ENCODE results near the gene HM13.
"Not testable (repeated sequence)": the region's sequence is repeated elsewhere in the genome, so short reads cannot be mapped to it uniquely, and the experiment has no call there.

The HM13 gene, protein sequence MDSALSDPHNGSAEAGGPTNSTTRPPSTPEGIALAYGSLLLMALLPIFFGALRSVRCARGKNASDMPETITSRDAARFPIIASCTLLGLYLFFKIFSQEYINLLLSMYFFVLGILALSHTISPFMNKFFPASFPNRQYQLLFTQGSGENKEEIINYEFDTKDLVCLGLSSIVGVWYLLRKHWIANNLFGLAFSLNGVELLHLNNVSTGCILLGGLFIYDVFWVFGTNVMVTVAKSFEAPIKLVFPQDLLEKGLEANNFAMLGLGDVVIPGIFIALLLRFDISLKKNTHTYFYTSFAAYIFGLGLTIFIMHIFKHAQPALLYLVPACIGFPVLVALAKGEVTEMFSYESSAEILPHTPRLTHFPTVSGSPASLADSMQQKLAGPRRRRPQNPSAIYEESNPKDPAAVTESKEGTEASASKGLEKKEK

DNA sequence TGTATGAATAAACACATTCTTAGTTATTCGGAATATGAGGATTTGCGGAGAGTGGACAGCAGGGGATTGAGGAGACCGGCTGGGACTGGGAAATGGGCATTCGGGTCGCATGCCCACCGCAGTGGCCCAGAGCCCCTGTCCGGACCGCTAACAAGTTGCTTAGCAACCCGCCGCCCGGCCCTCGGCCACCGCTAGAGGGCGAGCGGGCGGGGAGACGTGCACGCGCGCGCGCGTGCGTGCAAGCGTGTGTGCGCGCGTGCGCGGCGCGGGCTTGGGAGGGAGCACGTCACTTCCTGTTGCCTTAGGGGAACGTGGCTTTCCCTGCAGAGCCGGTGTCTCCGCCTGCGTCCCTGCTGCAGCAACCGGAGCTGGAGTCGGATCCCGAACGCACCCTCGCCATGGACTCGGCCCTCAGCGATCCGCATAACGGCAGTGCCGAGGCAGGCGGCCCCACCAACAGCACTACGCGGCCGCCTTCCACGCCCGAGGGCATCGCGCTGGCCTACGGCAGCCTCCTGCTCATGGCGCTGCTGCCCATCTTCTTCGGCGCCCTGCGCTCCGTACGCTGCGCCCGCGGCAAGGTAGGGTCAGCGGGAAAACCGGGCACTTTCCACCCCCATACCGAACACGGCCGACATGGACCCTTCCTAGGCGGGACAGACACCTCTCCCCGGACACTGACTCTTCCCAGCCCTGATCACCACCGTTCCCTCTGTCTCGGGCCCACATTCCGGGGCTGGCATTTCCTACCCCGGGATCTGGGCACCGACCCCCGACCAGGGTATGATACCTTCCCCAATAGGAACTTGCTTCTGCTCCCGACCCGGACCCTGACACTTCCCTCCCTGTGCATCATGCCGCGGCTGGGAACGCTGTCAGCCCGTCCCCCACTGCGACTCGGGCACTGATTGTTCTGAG, at the start of gene HM13:
Gene HM13, plus strand, starts transcription at position 289 of the 918 bp plus-strand sequence. Its CDS starts 110 bp downstream, at position 399.
- peak; percentile 83 for DNase-seq (ENCODE audit: low read depth)

DNA sequence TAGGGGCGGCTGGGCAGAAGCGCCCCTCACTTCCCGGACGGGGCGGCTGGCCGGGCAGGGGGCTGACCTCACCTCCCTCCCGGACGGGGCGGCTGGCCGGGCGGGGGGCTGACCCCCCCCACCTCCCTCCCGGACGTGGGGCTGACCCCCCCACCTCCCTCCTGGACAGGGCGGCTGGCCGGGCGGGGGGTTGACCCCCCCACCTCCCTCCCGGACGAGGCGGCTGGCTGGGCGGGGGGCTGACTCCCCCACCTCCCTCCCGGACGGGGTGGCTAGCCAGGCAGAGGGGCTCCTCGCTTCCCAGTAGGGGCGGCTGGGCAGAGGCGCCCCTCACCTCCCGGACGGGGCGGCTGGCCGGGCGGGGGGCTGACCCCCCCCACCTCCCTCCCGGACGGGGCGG, 43.3 kb upstream of the HM13 start:
- DNase-seq (ENCODE audit: low read depth) = not testable (repeated sequence)

DNA sequence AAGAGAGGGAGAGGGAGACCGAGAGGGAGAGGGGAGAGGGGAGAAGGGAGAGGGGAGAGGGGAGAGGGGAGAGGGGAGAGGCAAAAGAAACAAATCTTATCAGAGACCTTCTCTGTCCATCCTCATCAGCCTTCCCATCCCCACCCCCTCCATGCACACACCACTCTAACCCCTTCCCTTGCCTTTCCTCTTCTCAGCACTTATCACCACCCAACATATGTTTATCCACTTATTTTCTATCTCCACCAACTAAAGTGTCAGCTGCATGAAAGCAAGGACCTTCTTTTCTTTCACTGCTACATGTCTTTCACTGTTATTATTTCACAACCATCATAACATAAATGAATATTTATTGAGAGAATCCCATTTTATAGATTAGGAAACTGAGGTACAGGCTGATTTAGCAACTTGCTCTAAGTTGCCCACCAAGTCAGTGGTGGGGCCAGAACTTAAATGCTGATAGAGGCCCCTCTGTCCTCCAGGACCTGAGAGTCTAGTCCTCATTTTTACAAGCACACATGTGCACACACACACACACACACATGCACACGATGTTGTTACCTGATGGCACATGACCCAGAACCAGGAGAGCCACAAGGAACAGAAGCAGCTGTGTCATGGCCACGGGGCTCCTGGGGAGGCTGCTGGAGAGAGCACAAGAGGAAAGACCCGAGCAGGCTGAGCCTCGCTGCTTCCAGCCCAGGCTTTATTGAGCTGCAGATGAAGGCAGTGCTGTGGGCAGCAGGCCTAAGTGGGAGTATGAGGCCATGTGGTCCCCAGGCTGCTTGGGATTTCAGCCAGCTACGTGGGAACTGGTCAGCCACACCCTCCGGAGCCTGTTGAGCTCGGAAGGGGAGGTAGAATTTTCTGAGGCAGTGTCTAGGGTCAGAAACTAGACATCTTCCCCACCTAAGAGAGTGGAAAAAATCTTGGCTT, 41.6 kb upstream of the HM13 start:
- no peak for DNase-seq (ENCODE audit: low read depth)

DNA sequence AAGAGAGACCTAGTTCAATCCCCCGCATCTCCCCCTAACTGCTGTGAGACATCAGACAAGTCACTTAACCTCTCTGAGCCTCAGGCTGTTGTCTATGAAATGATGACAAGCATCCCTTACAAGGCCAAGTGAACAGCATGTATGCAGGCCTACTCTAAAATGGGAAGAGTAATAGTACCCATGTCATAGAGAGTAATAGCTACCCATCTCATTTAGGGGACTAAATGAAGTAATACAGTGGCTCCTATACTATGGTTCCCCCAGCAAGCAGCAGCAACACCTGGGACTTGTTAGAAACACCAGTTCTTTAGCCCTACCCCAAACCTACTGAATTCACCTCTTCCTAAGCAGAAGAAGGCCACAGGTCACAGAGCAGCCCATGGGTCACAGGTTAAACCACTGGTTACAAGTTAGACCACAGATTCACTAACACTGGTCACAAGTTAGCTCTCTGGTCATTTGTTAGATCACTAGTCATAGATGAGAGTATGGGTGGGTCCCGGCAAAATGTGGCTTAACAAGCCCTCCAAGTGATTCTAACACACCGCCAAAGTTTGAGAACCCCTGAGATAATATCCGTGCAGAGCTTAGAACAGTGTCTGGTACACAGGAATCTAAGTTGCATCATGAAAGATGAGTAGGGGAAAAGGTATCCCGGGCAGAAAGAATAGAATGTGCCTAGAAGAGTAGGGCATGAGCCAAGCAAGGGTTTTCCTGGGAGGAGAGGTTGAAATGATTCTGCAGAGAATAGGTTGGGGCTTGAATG, 40.7 kb upstream of the HM13 start:
- no peak for DNase-seq (ENCODE audit: low read depth)

DNA sequence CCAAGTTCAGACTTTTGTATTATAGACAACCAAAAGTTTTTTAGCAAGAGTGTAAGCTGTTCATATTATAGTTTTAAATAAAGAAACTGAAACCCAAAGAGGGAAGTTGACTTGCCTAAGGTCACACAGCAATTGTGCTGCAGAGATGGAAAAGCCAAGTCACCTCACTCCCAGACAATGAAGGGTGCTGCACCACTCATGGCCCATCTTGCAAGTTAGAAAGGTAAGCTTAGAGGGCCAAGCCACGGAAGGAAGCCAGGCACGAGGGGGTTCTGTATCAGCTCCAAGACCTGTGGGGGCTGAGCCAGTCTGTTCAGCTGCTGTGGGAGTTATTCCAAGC, 40.2 kb upstream of the HM13 start:
- DNase-seq (ENCODE audit: low read depth) = no peak

DNA sequence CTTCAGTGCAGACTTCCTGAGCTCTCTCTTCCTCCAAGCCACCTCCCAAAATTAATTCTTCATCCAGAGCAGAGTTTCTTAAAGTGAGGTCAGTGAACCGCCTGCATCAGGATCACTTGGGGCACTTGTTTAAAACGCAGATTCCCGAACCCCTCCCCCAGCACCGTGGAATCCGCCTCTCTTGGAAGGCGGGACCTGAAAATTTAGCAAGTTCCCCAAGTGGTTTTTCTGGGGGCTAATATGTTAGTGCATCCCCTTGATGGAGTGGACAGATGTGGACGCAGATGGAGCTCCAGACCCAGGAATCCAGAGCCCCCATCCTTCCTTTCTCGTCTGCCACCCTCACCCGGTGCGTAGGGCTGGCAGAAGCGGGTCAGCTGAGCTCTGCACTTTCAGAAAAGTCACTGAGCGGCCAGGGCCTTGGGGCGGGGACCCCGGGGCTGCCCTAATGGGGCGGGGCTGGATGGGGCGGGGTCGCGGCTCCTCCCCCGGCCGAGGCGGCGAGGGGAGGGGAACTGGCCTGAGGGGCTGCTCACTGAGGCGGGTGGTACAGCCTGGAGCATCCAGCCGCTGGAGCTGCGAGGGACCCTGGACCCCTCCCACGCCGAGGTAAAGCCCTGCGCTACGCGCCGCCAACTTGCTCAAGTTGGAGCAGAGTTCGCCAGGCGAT, 39.3 kb upstream of the HM13 start, which contains the start of the genes DEFB124 and REM1:
Gene DEFB124, minus strand, starts transcription at position 370 of the 670 bp plus-strand sequence. CDS start 2,114 bp downstream, outside the sequence.
Gene REM1, plus strand, starts transcription at position 531 of the 670 bp plus-strand sequence. CDS start 1,158 bp downstream, outside the sequence.
- DNase-seq (ENCODE audit: low read depth) = no peak

DNA sequence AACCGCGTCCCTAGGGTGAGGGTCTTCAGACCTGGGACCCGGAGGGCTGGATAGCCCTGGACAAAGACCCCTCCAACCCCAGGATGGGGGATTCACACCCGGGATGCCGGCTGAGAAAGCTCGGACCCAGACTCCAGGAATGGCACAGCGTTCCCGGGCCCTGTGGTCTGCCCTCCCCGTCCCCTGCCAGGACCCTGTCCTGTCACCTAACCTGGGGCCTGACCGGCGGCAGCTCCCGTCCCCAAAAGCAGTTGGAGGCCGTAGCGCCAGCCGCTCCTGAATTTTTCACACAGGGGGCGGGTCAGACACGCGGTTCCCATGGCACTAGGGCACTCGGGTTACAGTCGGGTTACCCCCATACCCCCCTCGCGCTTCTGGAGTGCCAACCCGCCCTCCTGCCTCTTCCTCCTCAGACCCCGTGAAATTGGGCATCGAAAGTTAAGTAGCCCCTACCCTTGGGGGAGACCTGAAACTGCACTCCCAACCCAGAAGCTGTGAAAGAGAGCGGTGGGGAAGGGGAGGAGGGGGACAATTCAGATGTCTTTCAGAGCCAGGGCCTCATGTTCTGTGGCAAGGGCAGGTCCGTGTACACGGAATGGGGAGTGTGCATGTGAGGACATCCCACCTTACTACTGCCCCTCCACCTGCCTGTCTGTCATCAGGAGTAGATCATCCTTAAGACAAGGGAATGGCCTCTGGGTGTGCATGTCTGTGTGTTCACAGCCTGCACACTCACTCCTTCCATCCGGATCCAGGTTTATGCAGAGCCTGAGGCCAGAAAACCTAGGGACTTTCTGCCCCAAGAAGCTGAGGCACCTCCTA, 38.6 kb upstream of the HM13 start:
- DNase-seq (ENCODE audit: low read depth) = no peak

DNA sequence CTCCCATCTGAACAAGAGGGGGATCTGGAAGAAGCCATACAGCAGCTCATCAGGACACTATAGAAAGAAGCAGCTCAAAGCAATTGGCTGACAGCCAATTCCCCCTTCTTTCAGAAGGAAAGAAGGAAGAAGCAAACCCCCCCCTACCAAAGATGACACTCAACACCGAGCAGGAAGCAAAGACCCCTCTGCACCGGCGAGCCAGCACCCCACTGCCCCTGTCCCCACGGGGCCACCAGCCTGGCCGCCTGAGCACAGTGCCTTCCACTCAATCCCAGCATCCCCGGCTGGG, 38.0 kb upstream of the HM13 start:
- no peak for DNase-seq (ENCODE audit: low read depth)

DNA sequence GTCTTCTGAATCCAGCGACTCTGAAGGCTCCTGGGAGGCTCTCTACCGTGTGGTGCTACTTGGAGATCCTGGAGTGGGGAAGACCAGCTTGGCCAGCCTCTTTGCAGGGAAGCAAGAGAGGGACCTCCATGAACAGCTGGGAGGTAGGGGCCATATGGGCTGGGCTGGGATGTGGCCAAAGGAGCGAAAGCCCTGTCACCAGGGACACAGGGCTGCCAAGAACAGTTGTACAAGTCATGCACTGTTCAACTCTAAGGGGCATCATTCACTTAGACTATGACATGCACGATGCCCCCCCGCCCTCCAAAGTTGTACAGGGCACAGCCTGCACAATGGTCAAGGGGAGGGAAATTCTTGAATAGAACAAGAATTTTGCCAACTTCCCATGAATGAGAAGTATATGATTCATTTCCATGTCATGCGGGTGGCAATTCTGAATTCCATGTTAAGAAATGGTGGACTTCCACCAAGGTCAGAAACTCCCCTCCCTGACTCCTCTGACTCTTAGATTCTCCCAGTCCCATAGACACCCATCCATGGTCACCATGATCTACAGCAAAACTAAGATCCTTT, 37.5 kb upstream of the HM13 start:
- no peak for DNase-seq (ENCODE audit: low read depth)

DNA sequence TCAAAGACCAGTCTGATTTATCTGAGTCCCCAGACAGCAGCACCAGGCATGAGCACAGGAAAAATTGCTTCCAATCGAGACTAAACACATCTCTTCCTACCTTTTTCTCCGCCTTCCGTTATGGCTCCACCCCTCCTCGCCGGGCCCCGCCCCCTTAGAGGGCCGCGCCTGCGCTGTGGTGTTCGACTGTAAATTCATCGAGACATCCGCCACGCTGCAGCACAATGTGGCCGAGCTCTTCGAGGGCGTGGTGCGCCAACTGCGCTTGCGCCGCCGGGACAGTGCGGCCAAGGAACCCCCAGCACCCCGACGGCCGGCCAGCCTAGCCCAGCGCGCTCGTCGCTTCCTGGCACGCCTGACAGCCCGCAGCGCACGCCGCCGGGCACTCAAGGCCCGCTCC, 30.2 kb upstream of the HM13 start:
- no peak for DNase-seq (ENCODE audit: low read depth)

DNA sequence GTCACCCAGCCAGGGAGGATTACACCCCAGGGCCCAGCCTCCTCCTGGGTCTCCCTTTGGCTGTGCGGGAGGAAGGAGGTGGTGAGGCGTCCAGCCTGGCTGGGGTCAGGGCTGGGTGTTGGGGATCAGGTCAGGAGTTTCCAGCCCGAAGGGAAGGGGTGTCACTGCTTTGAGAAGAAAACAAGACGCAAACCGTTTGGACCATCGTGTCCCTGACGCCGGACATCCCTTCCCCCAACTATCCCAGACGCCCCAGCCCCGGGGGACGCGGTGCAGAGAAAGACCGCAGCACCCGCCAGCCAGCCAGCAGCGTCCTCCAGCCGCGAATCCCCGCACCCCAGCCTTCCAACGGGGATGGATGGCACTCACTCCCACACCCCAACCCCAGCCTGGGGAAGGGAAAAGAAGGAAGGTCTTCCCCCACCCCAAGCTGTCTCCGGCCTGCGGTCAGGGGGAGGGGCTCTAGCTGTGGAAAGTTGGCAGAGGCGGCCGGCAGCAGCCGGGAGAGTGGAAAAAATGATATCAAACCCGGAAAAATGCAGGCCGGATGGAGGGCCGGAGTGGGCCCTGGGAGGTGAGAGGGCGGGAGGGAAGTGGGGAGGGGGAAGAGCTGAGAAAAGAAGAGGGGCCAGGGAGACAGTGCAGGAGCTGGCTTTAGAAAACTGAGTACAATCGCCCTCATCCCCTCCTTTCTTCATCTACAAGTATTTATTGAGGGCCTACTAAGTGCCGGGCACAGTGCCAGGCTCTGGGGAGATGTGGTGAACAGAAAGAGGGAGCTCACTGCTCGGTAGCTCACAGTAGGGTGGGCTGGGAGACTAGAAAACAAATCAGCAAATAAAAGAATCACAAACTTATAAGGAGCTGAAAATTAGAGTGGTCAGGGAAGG, 28.5 kb upstream of the HM13 start:
- DNase-seq (ENCODE audit: low read depth) = no peak

DNA sequence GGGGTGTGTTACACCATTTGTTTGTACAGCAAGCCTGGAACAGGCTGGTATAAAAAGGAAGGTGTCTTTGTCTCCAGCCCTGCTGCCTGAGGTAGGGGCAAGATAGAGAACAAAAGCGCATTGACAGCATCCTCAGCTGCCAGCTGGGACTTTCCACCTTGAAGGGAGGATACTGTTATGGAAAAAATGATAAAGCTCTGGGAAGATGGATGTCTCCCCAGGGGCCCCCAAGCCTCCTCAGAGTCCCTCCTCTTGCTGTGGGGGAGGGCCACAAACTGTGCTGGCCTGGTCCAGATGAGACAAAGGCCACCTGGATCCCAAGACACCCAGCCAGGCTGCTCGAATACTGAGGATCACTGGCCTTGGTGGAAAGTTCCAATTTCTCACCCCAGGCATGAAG, 26.1 kb upstream of the HM13 start:
- no peak for DNase-seq (ENCODE audit: low read depth)

DNA sequence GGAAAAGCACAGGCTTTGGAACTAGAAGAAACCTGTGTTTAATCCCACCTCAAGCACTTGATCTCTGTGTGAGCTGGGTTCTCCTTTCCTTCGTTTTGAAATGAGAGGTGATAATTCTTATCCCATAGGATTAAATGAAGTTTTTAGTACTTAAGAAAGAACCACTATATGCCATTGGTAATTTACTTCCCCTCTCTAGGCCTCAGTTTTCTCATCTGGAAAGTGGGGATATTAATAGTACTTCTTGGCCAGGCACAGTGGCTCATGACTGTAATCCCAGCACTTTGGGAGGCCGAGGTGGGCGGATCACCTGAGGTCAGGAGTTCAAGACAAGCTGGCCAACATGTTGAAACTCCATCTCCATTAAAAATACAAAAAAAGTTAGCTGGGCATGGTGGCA, 25.1 kb upstream of the HM13 start:
- no peak for DNase-seq (ENCODE audit: low read depth)

DNA sequence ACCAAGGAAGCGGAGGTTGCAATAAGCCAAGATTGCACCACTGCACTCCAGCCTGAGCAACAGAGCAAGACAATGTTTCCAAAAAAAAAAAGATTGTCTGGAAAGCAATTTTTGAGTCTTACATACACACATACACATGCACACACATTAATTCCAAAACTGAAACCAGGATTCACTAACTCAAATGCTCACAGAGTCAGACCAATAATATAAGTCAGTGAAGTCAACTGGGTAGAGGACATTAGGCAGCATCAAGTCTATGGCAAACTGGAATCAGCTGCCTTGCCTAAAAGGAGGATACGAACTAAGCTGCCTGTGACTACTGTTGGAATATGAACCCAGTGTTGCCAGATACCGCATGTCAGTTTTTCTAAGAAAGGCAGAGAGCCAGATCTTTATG, 23.5 kb upstream of the HM13 start:
- no peak for DNase-seq (ENCODE audit: low read depth)

DNA sequence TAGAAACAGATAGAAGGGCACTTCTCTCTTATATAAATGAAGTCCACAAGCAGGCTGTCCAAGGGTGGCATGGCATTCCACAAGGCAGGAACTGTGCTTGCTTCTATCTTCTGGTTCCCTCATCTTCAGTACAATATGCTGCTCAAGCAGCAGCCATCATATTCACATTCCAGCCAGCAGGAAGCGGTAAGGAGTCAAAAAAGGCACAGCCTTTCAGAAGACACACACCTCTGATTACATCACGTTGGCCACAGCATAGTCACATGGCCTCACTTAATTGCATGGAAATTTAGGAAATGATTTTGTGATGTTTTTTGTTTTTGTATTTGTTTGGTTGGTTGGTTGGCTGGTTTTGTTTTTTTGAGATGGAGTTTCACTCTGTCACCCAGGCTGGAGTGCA, 20.1 kb upstream of the HM13 start:
- DNase-seq (ENCODE audit: low read depth) = no peak

DNA sequence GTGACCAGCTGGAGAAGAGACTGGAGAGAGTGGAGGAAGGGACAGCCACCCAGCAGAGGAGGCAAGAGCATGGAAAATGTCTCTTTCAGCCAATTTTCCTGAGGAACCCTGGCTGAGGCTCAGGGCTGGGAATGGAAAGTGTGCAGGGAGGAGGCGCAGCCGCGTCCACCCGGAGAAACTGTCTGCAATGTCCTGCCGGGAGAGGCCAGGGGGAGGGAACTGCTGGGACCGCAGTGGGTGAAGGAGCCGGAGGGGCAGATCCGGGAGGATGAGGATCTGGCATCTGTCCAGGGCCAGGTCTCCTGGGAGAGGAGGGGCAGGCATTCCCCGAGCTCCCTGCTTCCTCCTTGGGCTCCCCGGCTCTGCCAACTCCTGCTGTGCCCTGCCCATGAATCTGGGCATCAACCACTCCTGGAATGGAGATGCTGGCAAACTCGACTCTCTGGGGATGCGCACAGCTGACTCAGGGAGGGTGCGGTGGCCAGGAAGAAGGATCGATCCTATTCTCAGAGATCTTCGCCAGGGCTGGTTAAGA, 17.4 kb upstream of the HM13 start:
- no peak for DNase-seq (ENCODE audit: low read depth)

DNA sequence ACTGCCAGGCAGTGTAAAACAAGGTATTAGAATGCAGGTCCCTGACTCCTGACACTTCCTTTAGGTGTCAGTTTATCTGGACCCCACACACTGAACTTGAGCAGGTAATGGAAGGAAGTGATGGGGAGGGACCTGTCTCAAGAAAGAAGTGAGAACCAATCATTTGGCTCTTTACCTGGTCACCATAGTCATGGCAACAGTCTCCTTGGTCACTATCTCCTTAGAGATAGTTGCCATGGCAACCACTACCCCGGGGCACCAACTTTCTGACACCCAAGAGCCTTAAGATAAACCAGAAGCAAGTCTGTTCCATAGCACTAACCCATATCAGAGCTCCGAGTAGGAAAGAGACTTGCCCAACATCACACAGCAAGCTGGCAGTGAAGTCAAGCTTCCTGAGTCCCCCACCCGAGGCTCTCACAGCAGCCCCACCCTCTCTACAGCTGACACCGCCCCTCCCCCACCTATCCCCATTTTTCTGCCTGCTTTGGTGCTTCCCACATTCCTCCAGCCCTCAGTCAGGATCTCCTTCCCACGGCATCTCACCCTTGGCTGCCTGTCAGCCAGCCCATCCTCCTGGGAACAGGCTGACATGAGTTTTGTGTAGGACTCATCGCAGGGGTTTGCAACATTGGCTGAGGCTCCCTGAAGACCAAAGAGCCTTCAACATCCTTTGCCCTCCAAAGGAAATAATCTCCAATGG, 16.3 kb upstream of the HM13 start:
- DNase-seq (ENCODE audit: low read depth) = no peak
